M059J (cell line): ENCODE data around the gene ALDH1L1. TPM values are rescaled to one million over a fixed set of nuclear protein-coding genes. Genes with fewer than 3 reads are reported as not detected.
"Not testable (repeated sequence)": the region's sequence is repeated elsewhere in the genome, so short reads cannot be mapped to it uniquely, and the experiment has no call there.

Experiments used
- DNase-seq: peaks from one replicate; pipeline ENCODE4 v3.0.0-alpha.2; 2012; ENCODE audit warnings: low read depth
- total RNA-seq: library from RNA; depleted of rRNA; stranded (reverse); fragments of >200 nt; shearing (Covaris generic); gene quantifications from 2 replicates; pipeline ENCODE4 v1.2.3, GENCODE V29; 2014

Gene ALDH1L1
- total RNA-seq, 1 experiment from 2014 or later, result 1.2 TPM

DNA sequence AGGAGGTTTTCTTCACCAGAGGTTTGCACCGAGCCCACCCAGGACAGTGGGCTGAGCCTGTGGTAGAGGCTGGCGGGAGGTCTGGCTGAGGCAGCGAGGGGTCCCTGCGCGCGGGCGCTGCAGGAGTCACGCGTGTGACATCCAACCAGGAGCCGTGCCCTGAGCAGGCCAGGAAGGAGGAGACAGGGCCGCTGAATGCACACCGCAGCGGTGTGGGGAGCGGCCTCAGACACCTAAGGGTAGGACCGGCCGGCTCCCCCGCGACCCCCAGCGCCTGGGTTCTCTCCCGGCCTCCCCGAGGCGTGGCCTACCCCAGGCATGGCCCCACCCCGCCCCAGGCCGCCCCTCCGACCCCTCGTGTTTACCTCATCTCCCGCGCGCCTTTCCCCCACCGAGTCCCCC, 96.9 kb downstream of the ALDH1L1 start:
- DNase-seq, result peak; percentile 63

GRCh38 chr3:126083138-126083445, 97.3 kb downstream of the ALDH1L1 start:
- peak; percentile 10 for DNase-seq

DNA sequence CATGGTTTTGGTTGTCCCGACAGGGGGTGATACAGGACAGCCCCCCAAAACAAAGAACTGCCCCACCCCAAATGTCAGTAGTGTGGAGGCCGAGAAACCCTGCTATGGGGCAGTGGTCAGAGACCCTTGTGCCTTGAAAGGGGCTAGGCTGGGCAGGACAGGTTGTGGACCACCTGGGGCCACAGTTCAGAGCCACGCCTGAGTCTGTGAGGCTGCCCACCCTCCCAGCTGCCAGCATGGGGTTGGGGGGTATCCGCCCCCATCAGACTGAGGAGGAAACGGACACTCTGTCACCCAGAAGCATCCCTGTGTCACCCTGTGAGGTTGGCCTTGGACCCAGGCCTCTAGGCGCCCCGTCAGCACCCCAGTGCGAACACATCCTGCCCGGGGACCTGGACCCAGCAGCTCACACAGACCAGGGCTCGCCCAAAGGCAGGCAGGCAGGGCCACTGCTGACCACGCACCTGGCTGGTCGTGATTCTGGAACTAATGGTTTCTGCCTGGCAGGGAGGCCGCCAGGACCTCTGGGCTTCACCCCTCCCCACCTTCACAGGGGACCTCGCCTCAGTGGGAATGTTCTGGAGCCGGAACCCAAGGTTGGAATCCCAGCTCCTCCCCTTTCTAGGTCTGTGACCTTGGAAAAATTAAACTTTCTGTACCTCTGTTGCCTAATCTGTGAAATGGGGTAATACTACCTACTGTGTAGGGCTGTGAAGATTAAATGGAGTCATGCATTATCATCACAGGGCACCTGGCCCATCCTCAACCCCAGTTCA, 97.8 kb downstream of the ALDH1L1 start:
- no peak for DNase-seq

DNA sequence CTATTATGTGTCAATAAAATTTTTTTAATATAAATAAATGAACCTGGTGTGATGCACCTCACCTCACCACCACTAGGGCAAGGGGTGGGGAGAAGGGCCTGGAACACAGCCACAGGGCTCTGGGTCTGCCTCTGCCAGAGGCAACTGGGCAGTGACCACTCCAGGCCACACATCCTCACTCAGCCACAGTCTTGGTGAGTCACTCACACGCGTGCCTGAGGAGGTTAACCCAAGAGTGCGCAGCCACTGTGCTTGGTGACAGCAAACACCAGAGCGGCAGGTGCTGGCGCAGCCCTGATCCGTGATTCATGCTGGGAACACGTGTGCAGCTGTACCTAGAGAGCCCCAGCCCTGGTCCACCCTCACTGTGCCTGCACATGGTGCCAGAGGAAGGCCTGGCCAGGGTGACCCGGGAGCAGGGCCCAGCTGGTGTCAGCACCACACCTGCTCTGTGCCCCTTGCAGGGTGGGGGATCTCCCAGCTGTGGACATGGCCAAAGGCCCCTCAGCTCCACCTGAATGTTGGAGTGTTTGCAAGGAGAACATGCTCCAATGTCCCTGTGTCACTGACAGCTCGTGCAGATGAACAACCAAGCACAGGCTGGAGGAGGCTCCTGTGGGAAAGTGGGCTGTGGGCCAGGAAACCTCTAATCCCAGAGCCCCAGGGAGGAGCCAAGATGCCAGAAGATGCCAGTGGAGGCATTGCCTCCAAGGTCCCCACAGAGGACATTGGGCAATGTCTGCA, 98.6 kb downstream of the ALDH1L1 start:
- DNase-seq, result peak; percentile 99

GRCh38 chr3:126080970-126081369, 99.4 kb downstream of the ALDH1L1 start:
- DNase-seq, result no peak

DNA sequence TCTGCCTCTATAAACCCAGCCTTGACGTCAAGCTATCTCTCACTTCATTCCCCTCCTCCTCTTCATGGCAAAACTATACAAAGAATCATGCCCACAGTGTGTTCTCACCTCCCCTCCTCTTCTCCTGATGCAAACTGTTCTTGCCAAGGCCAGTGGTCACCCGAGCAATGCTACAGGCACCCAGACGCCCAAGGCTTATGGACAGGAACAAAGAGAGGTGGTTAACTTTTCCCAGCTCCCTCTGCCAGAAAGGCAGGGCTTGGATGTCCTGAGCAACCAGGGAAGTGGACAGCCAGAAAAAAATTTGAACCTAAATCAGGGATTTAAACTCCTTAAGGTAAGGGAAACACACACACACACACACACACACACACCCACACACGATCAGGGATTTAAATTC, 101.5 kb downstream of the ALDH1L1 start:
- no peak for DNase-seq

DNA sequence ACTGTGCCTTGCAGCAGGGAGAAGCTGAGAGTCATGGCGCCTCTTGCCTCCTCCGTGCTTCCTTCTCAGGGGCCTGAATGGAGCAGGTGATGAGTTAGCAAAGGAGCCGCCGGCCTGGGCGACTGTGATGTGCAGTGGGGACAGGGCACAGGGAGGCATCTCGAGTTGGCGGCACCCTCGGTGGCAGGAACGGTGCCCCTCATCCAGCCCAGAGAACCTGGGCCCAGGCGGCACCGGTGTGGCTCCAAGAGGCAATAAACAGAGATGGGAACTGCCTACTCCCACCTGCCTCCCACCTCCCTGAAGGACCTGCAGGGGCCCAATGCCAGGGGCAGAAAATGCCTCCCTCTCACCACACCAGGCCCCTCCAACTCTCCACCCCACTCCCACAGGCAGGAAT, 102.6 kb downstream of the ALDH1L1 start:
- no peak for DNase-seq

- no peak for DNase-seq
These were observed 104.2 kb downstream of the ALDH1L1 start for GRCh38 chr3:126076140-126076539.

DNA sequence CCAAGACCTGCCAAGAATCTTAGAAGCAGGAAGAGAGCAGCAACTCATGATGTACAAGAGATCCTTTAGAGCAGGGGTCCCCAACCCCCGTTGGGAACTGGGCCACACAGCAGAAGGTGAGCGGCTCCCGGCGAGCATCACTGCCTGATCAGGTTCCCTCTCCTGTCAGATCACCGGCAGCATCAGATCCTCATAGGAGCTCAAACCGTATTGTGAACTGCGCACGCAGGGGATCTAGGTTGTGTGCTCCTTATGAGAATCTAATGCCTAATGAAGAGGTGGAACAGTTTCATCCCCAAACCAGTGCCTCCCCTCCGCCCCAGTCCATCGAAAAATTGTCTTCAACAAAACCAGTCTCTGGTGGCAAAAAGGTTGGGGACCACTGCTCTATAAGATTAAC, 110.2 kb downstream of the ALDH1L1 start:
- DNase-seq, result no peak

- DNase-seq, result no peak
These were observed 112.4 kb downstream of the ALDH1L1 start for GRCh38 chr3:126067959-126068358.

DNA sequence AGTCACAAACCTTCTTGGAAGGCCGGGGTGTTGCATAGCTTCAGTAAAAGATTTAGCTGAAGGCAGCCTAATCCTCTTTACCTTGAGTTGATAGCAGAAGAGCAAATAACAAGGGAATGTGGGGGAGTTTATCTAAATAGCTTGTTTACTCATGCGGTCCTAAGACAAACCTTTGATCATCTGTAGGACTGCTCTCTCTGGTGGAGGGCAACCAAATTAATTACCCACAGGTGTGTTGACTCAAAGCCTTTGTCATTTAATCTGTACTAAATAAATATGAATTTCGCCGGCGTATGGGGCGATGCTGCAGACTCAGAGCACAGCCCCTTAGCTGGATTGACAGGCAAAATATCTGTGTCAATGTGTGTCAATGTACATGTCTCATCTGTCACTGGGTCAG, 113.7 kb downstream of the ALDH1L1 start:
- DNase-seq, result not testable (repeated sequence)

DNA sequence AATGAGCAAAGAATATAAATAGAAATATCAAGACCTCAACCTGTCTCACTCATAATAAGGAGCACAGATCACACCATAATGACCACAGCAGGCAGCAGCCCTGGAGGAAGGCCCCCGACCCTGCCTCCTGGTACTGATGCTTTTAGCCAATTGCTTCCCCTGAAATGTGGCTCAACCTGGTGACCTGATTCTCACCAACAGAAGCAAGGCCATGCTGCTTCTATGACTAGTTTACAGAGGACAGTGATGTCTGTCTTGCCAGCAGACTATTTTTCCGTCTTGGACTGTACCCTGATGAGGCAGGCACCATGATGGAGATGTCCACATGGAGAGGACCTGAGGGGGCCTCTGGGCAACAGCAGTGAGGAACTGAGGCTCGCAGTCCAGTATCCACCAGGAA, 114.5 kb downstream of the ALDH1L1 start:
- no peak for DNase-seq

DNA sequence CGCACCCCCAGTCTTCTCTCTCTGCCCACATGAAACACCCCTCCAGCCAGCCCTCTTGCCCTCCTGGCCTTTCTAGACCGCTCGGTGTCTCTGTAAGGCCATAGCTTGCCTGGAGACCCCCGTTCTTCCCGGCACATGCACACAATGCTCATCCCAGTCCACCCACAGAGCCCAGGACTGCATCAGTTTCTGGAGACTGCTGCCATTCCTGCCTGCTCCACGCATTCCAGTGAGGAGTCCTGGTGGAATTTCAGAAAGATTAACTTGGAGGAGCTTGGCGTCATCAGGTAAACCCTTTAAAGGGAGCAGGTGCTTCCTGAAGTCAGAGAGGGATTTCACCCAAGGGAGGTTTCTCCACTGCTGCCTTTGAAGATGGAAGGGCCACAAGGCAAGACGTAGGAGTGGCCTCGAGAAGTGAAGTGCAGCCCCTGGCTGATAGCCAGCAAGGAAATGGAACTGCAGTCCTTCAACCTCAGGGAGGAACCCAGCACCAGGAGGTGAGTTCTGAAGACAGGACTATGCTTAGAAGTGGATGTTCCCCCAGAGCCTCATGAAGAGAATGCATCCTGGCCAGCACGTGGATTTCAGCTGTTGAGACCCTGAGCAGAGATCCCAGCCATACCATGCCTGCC, 115.6 kb downstream of the ALDH1L1 start:
- no peak for DNase-seq

DNA sequence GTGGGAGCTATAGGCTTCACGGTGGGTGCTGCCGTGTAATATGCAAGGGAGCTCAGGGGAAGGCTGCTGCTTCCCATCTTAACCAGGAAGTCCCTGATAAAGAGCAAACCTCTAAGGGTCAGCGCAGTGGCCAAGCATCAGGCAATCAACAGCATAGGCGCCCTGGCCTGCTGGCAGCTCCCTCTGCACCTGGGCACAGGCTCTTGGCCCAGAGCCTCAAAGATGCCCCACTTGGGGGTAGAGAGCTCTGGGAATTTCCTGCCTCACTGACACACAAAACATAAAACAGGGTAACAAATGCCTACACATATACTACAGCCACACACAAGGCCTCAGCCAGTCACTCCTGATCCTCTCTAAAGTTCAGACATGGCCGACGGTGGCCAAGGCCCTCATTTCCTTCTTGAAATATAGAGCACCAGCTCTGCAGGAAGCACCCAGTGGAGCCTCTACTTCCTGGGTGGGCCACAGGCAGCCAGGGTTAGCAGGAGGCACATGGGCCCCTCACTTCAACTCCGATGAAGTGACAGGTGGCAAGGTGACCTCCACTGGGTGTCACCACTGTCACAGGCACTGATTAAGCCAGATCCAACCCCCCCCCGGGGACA, 116.9 kb downstream of the ALDH1L1 start:
- no peak for DNase-seq

DNA sequence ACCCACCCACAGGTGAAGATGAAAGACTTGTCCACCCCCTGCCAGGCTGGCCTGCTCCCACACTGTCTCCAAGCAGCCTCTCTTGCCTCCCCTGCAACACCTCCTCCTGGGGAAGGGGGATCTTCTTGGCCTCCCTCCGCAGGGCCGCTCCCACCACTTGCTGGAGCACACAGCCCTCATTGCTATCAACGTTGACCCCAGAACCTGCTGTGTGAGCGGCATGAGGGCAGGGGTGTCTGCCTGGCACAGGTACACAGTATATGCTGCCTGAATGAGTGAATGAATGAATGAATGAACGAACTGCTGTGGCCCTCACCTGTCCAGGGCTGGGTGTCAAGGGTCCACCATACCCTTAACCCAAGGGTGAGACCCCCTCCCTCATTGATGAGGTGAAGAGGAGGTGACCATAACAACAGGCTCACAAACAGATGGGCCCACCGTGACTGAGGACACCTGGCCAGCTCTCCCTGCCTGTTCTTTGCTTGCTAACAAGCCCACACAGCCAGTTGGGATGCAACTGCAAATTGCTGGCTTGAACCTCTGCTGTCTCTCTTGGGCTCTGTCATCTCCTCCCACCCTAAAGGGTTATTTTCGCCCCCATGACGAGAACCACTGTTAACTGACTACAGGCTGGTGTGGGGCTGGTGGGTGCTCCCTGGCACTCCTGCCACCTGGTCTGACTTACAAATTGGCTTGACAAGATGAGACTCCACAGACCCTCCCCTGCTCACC, 118.9 kb downstream of the ALDH1L1 start:
- DNase-seq, result no peak

DNA sequence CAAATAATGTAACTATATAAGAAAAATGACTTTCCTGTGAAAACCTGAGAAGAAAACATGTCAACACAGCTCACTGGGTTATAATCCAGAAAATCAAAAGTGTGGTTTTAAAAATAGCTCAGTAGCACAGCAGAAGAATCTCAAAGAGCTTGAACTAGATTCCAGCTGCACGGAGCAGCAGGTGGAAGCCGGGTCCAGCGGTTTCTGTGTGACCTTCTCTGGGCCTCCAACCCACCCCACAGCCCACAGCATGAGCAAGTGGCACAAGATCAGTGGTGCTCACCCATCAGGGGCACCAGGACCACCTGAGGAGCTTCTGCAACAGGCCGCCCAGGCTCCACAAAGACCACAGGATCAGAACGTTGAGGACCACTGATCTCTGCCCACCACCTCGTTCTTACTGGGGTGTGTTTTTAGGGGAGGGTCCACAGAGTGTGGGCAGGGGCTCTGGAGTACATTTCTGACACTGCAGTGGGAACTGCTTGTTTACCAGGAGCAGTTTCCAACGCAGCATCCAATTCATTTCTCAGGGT, 119.7 kb downstream of the ALDH1L1 start:
- no peak for DNase-seq

DNA sequence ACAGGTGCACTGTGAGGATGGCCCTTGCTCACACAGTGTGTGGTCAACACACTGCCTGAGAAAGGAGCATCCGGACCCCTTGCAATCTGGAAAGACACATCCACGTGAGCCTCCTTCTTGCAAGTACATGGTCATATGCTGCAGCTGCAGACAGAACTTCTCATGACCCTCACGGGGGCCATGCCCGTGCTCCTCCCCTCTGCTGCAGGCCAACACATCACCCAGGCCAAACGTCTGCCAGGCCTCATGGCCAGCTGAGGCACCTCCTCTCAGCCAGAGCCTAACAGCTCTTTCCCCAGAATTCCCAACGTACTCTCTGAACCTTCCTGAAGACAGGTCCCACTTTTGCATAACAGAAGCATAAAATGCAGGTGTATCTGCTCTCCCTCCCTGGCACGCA, 121.7 kb downstream of the ALDH1L1 start:
- no peak for DNase-seq

DNA sequence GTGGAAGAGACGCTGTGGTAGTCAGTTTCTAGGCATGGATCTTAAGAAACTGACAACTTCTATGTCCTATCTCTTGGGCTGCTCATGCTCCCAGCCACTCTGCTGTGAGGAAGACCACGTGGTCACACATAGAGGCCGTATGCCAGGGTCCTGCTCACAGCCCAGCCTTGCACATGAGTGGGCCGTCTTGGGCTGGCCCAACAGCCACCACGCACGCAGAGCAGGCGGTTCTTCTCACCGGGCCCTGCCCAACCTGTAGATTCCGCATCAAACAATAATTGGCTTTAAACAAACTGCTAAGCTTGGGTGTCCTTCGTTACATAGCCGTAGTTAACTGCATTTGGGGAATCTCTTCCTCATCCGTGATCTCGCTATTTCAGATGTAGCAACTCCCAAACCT, 122.5 kb downstream of the ALDH1L1 start:
- DNase-seq, result no peak

DNA sequence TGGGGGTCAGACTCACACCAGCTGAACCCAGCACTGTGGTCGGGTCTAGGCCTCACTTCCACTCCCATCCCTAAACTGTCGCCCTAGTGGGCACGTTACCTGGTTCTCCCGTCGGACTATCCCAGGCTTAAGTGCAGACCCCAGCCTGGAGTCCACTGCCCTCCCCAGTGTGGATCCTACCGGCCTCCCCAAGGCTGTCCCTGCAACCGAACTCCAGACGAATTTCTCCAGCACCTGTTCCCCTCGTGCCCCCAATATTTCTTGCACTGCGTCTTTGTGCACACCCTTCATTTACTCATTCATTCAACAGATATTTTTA, 122.9 kb downstream of the ALDH1L1 start:
- no peak for DNase-seq

DNA sequence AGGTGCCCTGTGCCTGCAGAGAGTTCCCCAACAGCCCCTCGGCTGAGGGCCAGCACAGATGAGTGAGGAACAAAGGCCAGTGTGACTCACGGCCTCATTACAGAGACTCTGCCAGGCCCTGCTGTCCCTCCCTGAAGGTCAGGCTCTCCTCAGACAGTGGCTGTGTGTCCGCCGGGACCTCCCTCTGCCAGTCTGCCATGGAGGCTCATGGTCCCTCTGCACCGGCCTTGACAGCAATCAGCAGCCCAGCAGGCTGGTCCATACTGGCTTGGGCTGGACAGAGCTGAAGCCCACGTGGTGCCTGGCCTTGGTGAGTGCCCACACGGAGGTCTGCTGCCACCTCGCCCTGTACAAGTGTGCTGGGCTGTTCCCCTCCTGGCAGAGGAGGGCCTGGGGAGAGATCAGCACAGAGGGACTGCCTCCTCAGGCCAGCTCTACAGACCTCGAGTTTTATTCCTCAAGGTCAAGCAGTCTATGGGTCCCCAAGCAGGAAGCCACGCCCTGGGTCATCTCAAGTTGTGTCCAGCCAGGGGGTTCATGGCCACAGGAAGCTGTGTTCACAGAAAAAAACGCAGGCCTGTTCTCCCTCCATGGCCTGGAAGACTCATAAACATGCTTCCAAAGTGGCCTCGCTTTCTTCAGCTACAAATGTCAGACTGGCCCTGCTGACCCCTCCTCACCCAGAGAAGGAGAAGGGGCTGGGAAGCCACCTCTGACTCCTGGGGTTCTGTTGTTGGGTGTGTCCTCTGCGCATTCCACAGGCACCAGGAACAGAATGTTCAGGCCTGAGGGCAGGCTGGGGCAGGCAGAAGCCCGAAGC, 123.5 kb downstream of the ALDH1L1 start:
- DNase-seq, result peak; percentile 92

DNA sequence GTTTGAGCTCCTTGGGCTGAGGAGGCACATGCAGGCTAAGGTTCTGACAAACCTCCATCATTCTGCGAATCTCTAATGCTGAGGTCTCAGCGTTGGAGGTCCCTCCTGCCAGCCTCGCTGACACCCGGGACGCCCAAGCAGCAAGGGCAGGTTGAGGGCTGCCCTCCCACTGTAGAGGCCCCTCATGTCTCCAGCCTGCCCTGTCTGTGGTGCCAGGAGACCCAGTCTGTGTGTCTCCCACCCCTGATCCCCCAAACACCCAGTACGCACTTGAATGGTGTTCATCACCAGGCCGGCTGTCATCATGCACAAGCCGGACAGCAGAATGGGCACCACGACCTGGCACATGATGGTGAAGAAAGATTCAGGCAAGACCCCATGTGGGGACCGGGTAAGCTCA, 124.3 kb downstream of the ALDH1L1 start:
- no peak for DNase-seq
